Mesothelial cell of epicardium (in vitro differentiated cells): ENCODE measurements around the gene NR3C2. TPM values are rescaled to one million over a fixed set of nuclear protein-coding genes. Genes with fewer than 3 reads are reported as not detected.

Source experiments
- DNase-seq, 2 experiments: peaks; one replicate each; pipeline ENCODE4 v3.0.0; 2021; ENCODE audit warnings: low spot score in 2 of 2; ENCODE audit not compliant: unreplicated experiment in 2 of 2
- H3K27ac Mint-ChIP-seq: 2 replicates; pipeline ENCODE4 v1.8.0; 2021; ENCODE audit warnings: mixed read lengths
- H3K27me3 Mint-ChIP-seq: 2 replicates; pipeline ENCODE4 v1.8.0; 2021; ENCODE audit warnings: low read depth, mixed read lengths
- H3K36me3 Mint-ChIP-seq: 2 replicates; pipeline ENCODE4 v1.8.0; 2021; ENCODE audit warnings: mixed read lengths
- H3K4me1 Mint-ChIP-seq: 2 replicates; pipeline ENCODE4 v1.8.0; 2021; ENCODE audit warnings: mixed read lengths
- H3K4me3 Mint-ChIP-seq: 2 replicates; pipeline ENCODE4 v1.8.0; 2021; ENCODE audit warnings: mild to moderate bottlenecking, moderate library complexity, mixed read lengths
- H3K9me3 Mint-ChIP-seq: 2 replicates; pipeline ENCODE4 v1.8.0; 2021; ENCODE audit warnings: mixed read lengths
- total RNA-seq: library from RNA; stranded (reverse); gene quantifications from 3 replicates; pipeline ENCODE4 v1.2.1, GENCODE V29; 2021
- TF ChIP-seq, protein P1 (sequence below): fragments of 200-600 bp; sonication (generic); IDR thresholded peaks from one replicate; pipeline ENCODE4 v1.5.0; 2021; ENCODE audit warnings: antibody characterized with exemption; ENCODE audit not compliant: unreplicated experiment

NR3C2 gene
- total RNA-seq, 1 donor from 2014 or later = 5.2 TPM

GRCh38 chr4:148097801-148098200 is 344.4 kb downstream of the NR3C2 start:
- Mint-ChIP-seq H3K4me3 (no peak overlapping the region), H3K27ac (no peak overlapping the region), H3K36me3 (peaks cover 4% of the 10 kb centered on the region), H3K9me3 (no peaks in the 10 kb centered on the region), H3K4me1 (no peaks in the 10 kb centered on the region), H3K27me3 (no peaks in the 10 kb centered on the region)
- TF ChIP-seq, protein P1, sequence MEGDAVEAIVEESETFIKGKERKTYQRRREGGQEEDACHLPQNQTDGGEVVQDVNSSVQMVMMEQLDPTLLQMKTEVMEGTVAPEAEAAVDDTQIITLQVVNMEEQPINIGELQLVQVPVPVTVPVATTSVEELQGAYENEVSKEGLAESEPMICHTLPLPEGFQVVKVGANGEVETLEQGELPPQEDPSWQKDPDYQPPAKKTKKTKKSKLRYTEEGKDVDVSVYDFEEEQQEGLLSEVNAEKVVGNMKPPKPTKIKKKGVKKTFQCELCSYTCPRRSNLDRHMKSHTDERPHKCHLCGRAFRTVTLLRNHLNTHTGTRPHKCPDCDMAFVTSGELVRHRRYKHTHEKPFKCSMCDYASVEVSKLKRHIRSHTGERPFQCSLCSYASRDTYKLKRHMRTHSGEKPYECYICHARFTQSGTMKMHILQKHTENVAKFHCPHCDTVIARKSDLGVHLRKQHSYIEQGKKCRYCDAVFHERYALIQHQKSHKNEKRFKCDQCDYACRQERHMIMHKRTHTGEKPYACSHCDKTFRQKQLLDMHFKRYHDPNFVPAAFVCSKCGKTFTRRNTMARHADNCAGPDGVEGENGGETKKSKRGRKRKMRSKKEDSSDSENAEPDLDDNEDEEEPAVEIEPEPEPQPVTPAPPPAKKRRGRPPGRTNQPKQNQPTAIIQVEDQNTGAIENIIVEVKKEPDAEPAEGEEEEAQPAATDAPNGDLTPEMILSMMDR = no peak
- no peak for DNase-seq

DNA sequence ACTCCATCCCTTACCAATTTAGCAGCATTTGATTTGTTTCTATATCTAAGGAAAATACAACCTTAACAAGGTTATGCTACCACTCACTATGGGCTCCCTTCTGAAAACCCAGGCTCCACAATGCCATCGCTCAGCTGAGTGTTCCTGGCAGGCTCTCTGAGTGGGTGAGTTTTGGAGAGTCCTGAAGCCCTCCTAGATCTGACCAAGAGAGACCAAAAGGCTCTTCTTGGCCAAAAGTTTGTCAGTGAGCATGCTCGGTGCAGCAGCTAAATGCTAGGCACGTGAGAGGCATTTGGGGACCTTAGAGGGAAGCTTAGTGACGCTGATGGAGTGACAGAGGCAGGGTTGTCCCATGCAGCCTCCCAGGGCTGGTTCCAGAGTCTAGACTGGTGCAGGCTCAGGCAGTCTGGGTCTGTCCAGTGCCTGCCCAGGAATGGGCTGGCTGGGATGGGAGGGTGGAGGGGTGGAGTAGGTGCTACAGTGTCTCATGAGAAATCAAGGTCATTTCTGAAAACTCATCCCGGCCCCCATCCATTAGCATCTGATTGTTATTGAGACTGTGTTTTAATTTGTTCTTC is 346.8 kb downstream of the NR3C2 start:
- H3K27me3 Mint-ChIP-seq = no peaks in the 10 kb centered on the region
- no peaks in the 10 kb centered on the region for H3K4me1 Mint-ChIP-seq
- TF ChIP-seq, protein P1 = no peak
- no peak overlapping the region for H3K27ac Mint-ChIP-seq
- H3K36me3 Mint-ChIP-seq = peaks cover 4% of the 10 kb centered on the region
- no peak overlapping the region for H3K4me3 Mint-ChIP-seq
- H3K9me3 Mint-ChIP-seq = no peaks in the 10 kb centered on the region
- DNase-seq = no peak

DNA sequence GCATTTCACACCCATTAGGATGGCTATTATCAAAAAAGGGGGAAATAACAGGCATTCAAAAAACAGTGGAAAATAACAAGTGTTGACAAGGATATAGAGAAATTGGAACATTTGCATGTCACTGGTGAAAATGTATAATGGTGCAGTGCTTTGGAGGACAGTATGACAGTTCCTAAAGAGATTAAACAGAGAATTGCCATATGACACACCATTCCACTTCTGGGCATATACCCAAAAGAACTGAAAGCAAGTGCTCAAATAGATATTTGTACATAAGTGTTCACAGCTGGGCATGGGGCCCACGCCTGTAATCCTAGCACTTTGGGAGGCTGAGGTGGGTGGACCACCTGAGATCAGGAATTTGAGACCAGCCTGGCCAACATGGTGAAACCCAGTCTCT is 348.1 kb downstream of the NR3C2 start:
- no peak for DNase-seq
- H3K27me3 Mint-ChIP-seq = no peaks in the 10 kb centered on the region

DNA sequence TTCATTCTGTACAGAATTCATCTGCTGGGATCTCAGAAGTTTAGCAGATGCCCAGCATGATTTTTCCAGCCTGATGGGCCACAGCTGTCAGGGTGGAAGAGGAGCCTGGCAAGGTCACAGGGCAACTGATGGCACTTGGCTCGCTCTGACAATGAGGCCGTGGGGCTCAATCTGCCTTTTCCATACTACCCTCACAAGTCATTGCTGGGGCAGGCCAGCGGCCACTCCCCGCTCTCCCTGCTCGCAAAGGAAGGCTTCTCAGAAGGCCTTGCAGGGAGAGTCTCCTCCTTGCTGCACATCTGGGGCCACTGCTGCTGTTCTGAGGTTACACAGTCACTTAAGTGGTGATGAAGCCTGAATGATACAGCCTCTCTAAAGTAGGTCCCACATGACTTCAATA is 349.1 kb downstream of the NR3C2 start:
- peaks cover 3% of the 10 kb centered on the region for H3K36me3 Mint-ChIP-seq
- H3K27ac Mint-ChIP-seq = no peak overlapping the region
- peaks cover 2% of the 10 kb centered on the region for H3K9me3 Mint-ChIP-seq
- H3K4me3 Mint-ChIP-seq = no peak overlapping the region
- TF ChIP-seq, protein P1 = no peak
- H3K4me1 Mint-ChIP-seq = no peaks in the 10 kb centered on the region
- H3K27me3 Mint-ChIP-seq = no peaks in the 10 kb centered on the region
- DNase-seq = no peak

More for the DNA sequence above, 348.1 kb downstream of the NR3C2 start:
- Mint-ChIP-seq H3K4me3 (no peak overlapping the region), H3K4me1 (no peaks in the 10 kb centered on the region), H3K36me3 (peaks cover 4% of the 10 kb centered on the region), H3K9me3 (no peaks in the 10 kb centered on the region), H3K27ac (no peak overlapping the region)
- TF ChIP-seq, protein P1 = no peak

DNA sequence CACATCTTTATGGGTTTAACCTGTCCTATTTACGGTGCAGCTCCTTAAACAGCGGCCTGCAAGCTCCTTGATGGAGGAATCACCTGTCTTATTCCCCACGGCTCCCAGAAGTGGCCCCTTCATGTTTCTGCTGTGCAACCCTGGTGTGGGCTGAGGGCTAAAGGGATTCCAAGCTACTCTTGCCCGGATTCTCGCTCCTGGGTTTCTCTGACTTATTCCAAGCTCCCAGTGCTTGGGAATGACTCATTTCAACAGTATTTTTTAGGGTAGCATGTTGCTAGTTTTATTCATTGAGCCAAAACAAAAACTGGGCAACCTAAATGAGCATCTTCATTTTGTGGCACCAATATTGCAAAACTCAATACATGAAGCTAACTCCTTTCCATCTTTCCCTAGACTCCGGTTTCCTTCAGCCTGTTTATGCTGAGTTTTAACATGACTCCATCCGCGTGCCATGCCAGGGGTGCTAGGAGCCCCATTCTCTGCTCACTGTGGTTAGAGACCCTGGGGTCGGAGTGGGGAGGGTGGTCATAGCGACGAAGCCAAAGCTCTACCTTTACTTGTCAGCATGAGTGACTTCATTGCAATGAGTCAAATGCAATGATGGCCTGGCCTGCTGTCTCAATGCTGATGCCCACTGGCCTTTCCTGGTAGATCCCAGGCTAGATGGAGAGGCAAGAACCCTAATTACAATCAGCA is 349.7 kb downstream of the NR3C2 start:
- no peaks in the 10 kb centered on the region for H3K27me3 Mint-ChIP-seq
- no peak overlapping the region for H3K4me3 Mint-ChIP-seq
- peaks cover 8% of the 10 kb centered on the region for H3K9me3 Mint-ChIP-seq
- TF ChIP-seq, protein P1 = no peak
- no peaks in the 10 kb centered on the region for H3K4me1 Mint-ChIP-seq
- peaks cover 1% of the 10 kb centered on the region for H3K36me3 Mint-ChIP-seq
- H3K27ac Mint-ChIP-seq = no peak overlapping the region
- DNase-seq = no peak
